Osteoblast (primary cell): ENCODE results near the gene ZNF442. TPM values are rescaled to one million over a fixed set of nuclear protein-coding genes. Genes with fewer than 3 reads are reported as not detected.

Experiments
- DNase-seq: peaks from one replicate; pipeline ENCODE4 v3.0.0; 2011; ENCODE audit warnings: low spot score, mixed read lengths; ENCODE audit not compliant: insufficient read length; ENCODE audit errors: missing footprints
- H2AFZ ChIP-seq: 2 replicates; pipeline ENCODE4 v1.6.0; 2011; ENCODE audit warnings: mild to moderate bottlenecking, low read length
- H3K27ac ChIP-seq: 2 replicates; pipeline ENCODE4 v1.5.1; 2011; ENCODE audit warnings: mild to moderate bottlenecking, low read depth, low read length, moderate library complexity
- H3K27me3 ChIP-seq: 2 replicates; pipeline ENCODE4 v1.6.0; 2012; ENCODE audit warnings: mild to moderate bottlenecking, control low read depth, inconsistent platforms, low read length, moderate library complexity; ENCODE audit not compliant: insufficient read depth
- H3K36me3 ChIP-seq: 2 replicates; pipeline ENCODE4 v1.5.1; 2011; ENCODE audit warnings: mild to moderate bottlenecking, low read length, control low read depth, moderate library complexity; ENCODE audit not compliant: insufficient read depth
- H3K4me1 ChIP-seq: 2 replicates; pipeline ENCODE4 v1.5.1; 2011; ENCODE audit warnings: mild to moderate bottlenecking, low read length, control low read depth, moderate library complexity; ENCODE audit not compliant: insufficient read depth
- H3K4me2 ChIP-seq: 2 replicates; pipeline ENCODE4 v1.6.0; 2011; ENCODE audit warnings: mild to moderate bottlenecking, low read length; ENCODE audit not compliant: insufficient read depth
- H3K4me3 ChIP-seq: fragments of 200-600 bp; sonication (generic); 3 replicates; pipeline ENCODE4 v1.5.1; 2012; ENCODE audit warnings: mild to moderate bottlenecking, low read length, inconsistent platforms; ENCODE audit not compliant: insufficient read depth
- H3K79me2 ChIP-seq: 2 replicates; pipeline ENCODE4 v1.6.0; 2012; ENCODE audit warnings: mild to moderate bottlenecking, low read length, control low read depth, inconsistent platforms; ENCODE audit not compliant: insufficient read depth
- H3K9me3 ChIP-seq: 2 replicates; pipeline ENCODE4 v1.5.1; 2011; ENCODE audit warnings: low read depth, low read length, control low read depth
- H4K20me1 ChIP-seq: 2 replicates; pipeline ENCODE4 v1.6.0; 2012; ENCODE audit warnings: mild to moderate bottlenecking, low read length, control low read depth; ENCODE audit not compliant: insufficient read depth
- CTCF ChIP-seq: IDR thresholded peaks from 2 replicates; pipeline ENCODE4 v1.5.1; 2011; ENCODE audit warnings: mild to moderate bottlenecking, low read depth, low read length, moderate library complexity; ENCODE audit errors: extremely low read depth
- total RNA-seq: library from RNA; depleted of rRNA; stranded (reverse); fragments of >200 nt; gene quantifications from 2 replicates; pipeline ENCODE4 v1.2.3, GENCODE V29; 2012

The ZNF442 gene
- total RNA-seq, 1 donor = 4.0 TPM

GRCh38 chr19:12353375-12353774 lies 12.1 kb downstream of the ZNF442 start:
- Histone ChIP-seq H3K4me2 (no peak overlapping the region), H2AFZ (no peak overlapping the region), H3K9me3 (peaks cover 35% of the 10 kb centered on the region), H3K4me3 (no peak overlapping the region), H3K27me3 (no peaks in the 10 kb centered on the region), H3K4me1 (no peaks in the 10 kb centered on the region), H3K79me2 (peaks cover 5% of the 10 kb centered on the region), H3K36me3 (peaks cover 23% of the 10 kb centered on the region), H3K27ac (no peak overlapping the region), H4K20me1 (no peaks in the 10 kb centered on the region)
- no peak for TF ChIP-seq CTCF
- no peak for DNase-seq

GRCh38 chr19:12350890-12351197 lies 14.6 kb downstream of the ZNF442 start:
- peaks cover 23% of the 10 kb centered on the region for H3K36me3 ChIP-seq
- no peaks in the 10 kb centered on the region for H4K20me1 ChIP-seq
- no peak overlapping the region for H3K4me3 ChIP-seq
- H3K9me3 ChIP-seq = peaks cover 41% of the 10 kb centered on the region
- no peak overlapping the region for H3K27ac ChIP-seq
- no peak overlapping the region for H2AFZ ChIP-seq
- peaks cover 3% of the 10 kb centered on the region for H3K79me2 ChIP-seq
- no peak for TF ChIP-seq CTCF
- DNase-seq = no peak
- H3K27me3 ChIP-seq = no peaks in the 10 kb centered on the region
- no peak overlapping the region for H3K4me2 ChIP-seq
- no peaks in the 10 kb centered on the region for H3K4me1 ChIP-seq

GRCh38 chr19:12350185-12350889 lies 15.1 kb downstream of the ZNF442 start:
- H3K4me2 ChIP-seq = no peak overlapping the region
- H3K4me1 ChIP-seq = no peaks in the 10 kb centered on the region
- H3K9me3 ChIP-seq = peaks cover 41% of the 10 kb centered on the region
- DNase-seq = no peak
- no peaks in the 10 kb centered on the region for H3K27me3 ChIP-seq
- no peak overlapping the region for H3K4me3 ChIP-seq
- no peaks in the 10 kb centered on the region for H4K20me1 ChIP-seq
- H3K79me2 ChIP-seq = peaks cover 3% of the 10 kb centered on the region
- TF ChIP-seq CTCF = no peak
- no peak overlapping the region for H3K27ac ChIP-seq
- H3K36me3 ChIP-seq = peaks cover 23% of the 10 kb centered on the region
- no peak overlapping the region for H2AFZ ChIP-seq

GRCh38 chr19:12346896-12347295 lies 18.6 kb downstream of the ZNF442 start:
- Histone ChIP-seq H3K27ac (no peak overlapping the region), H4K20me1 (no peaks in the 10 kb centered on the region), H2AFZ (no peak overlapping the region), H3K36me3 (peaks cover 21% of the 10 kb centered on the region), H3K4me2 (no peak overlapping the region), H3K4me3 (no peak overlapping the region), H3K9me3 (peaks cover 32% of the 10 kb centered on the region), H3K4me1 (no peaks in the 10 kb centered on the region), H3K79me2 (no peaks in the 10 kb centered on the region), H3K27me3 (no peaks in the 10 kb centered on the region)
- no peak for DNase-seq
- no peak for TF ChIP-seq CTCF
